ENCODE data around the gene EXTL2.
A peak's percentile ranks its signal among the peaks of the same experiment; 100 is the strongest.

The EXTL2 gene

GRCh38 chr1:100874433-100874832 is 20.2 kb downstream of the EXTL2 start:
- Histone ChIP-seq H3K27ac (no peak overlapping the region), H3K4me3 (no peak overlapping the region), H3K27me3 (no peaks in the 10 kb centered on the region), H3K4me1 (no peaks in the 10 kb centered on the region), H3K9me3 (no peaks in the 10 kb centered on the region), H3K36me3 (peaks cover 0 to 11% (median 9%) of the 10 kb centered on the region in 3 donors)
- DNase-seq: no peak
- intact Hi-C loops (cut with DNase I; ENCODE audit: low total_unique reads): no loop called here
- TF ChIP-seq CTCF (IDR thresholded peaks at IDR 0.05): no peak

- intact Hi-C loops (cut with DNase I; ENCODE audit: low total_unique reads): loop anchor here (5.0 to 10.0 kb wide), 2 partner anchors 255 to 413 kb away; no protein-coding TSS in a partner anchor
- Histone ChIP-seq H3K9me3 (no peaks in the 10 kb centered on the region), H3K4me3 (no peak overlapping the region), H3K27ac (no peak overlapping the region), H3K4me1 (peaks cover 0 to 7% (median 3%) of the 10 kb centered on the region in 4 donors), H3K36me3 (no peaks in the 10 kb centered on the region), H3K27me3 (no peaks in the 10 kb centered on the region)
- TF ChIP-seq CTCF (IDR thresholded peaks at IDR 0.05): no peak
- no peak for DNase-seq
Measured at GRCh38 chr1:100869996-100870395, 24.6 kb downstream of the EXTL2 start.

- Histone ChIP-seq H3K36me3 (no peaks in the 10 kb centered on the region), H3K27me3 (no peaks in the 10 kb centered on the region), H3K9me3 (no peaks in the 10 kb centered on the region), H3K27ac (no peak overlapping the region), H3K4me3 (no peak overlapping the region), H3K4me1 (peaks cover 0 to 7% (median 3%) of the 10 kb centered on the region in 4 donors)
- TF ChIP-seq CTCF (IDR thresholded peaks at IDR 0.05): peak; percentile 63 to 67
- DNase-seq: no peak
- intact Hi-C loops (cut with DNase I; ENCODE audit: low total_unique reads): loop anchor here (5.0 to 10.0 kb wide), 2 partner anchors 254 to 411 kb away; no protein-coding TSS in a partner anchor
Measured at GRCh38 chr1:100868364-100868995, 26.2 kb downstream of the EXTL2 start.

GRCh38 chr1:100866901-100867206 is 27.8 kb downstream of the EXTL2 start:
- Histone ChIP-seq H3K27ac (no peak overlapping the region), H3K36me3 (no peaks in the 10 kb centered on the region), H3K27me3 (no peaks in the 10 kb centered on the region), H3K4me1 (peaks cover 0 to 7% (median 3%) of the 10 kb centered on the region in 4 donors), H3K9me3 (no peaks in the 10 kb centered on the region), H3K4me3 (no peak overlapping the region)
- DNase-seq: no peak
- intact Hi-C loops (cut with DNase I; ENCODE audit: low total_unique reads): loop anchor here (5.0 to 10.0 kb wide), 2 partner anchors 252 to 410 kb away; no protein-coding TSS in a partner anchor
- no peak for TF ChIP-seq CTCF (IDR thresholded peaks at IDR 0.05)

GRCh38 chr1:100866041-100866900 is 28.4 kb downstream of the EXTL2 start:
- Histone ChIP-seq H3K4me3 (no peak overlapping the region), H3K36me3 (no peaks in the 10 kb centered on the region), H3K4me1 (peaks cover 0 to 7% (median 3%) of the 10 kb centered on the region in 4 donors), H3K27ac (no peak overlapping the region), H3K9me3 (no peaks in the 10 kb centered on the region), H3K27me3 (no peaks in the 10 kb centered on the region)
- intact Hi-C loops (cut with DNase I; ENCODE audit: low total_unique reads): loop anchor here (5.0 to 10.0 kb wide), 2 partner anchors 251 to 409 kb away; no protein-coding TSS in a partner anchor
- no peak for DNase-seq
- peak; percentile 50 to 63 for TF ChIP-seq CTCF (IDR thresholded peaks at IDR 0.05)
